HFF-Myc (cell line): ENCODE measurements around the gene MYH15.

Experiments
- DNase-seq: peaks from one replicate; pipeline ENCODE4 v3.0.0-alpha.2; 2011; ENCODE audit warnings: low read depth; ENCODE audit errors: extremely low read depth
- H3K4me3 ChIP-seq: replicated peaks from 2 replicates; pipeline ENCODE4 v1.5.1; 2011; ENCODE audit warnings: low read depth, mild to moderate bottlenecking, control low read depth, low read length
- CTCF ChIP-seq: IDR thresholded peaks from 2 replicates; pipeline ENCODE4 v1.5.1; 2012; ENCODE audit warnings: mild to moderate bottlenecking, low read depth, low read length, control low read depth; ENCODE audit errors: missing control alignments

MYH15 gene

GRCh38 chr3:108341911-108342310 lies 168.5 kb downstream of the MYH15 start:
- no peak for DNase-seq
- no peak for TF ChIP-seq CTCF
- H3K4me3 ChIP-seq: no peak overlapping the region

- H3K4me3 ChIP-seq: no peak overlapping the region
- no peak for TF ChIP-seq CTCF
- DNase-seq: no peak
These were observed 171.4 kb downstream of the MYH15 start for GRCh38 chr3:108338901-108339545.

- no peak for TF ChIP-seq CTCF
- H3K4me3 ChIP-seq: no peak overlapping the region
- DNase-seq: no peak
These were observed 175.7 kb downstream of the MYH15 start for GRCh38 chr3:108334701-108335100.

GRCh38 chr3:108333961-108334360 lies 176.4 kb downstream of the MYH15 start:
- DNase-seq: no peak
- no peak overlapping the region for H3K4me3 ChIP-seq
- TF ChIP-seq CTCF: no peak

- TF ChIP-seq CTCF: no peak
- H3K4me3 ChIP-seq: no peak overlapping the region
- no peak for DNase-seq
These were observed 178.6 kb downstream of the MYH15 start for GRCh38 chr3:108331792-108332191.
